Fibroblast of upper back skin (primary cell): Measurements from ENCODE around the gene DENND1A.
"Not testable (repeated sequence)": the region's sequence is repeated elsewhere in the genome, so short reads cannot be mapped to it uniquely, and the experiment has no call there.

Experiments
- DNase-seq: peaks from one replicate; pipeline ENCODE4 v3.0.0-alpha.2; 2013

The DENND1A gene

GRCh38 chr9:123399803-123400378 is 530.0 kb downstream of the DENND1A start:
- no peak for DNase-seq

- DNase-seq: not testable (repeated sequence)
These were observed 531.0 kb downstream of the DENND1A start for GRCh38 chr9:123398938-123399337.

- DNase-seq: no peak
These were observed 532.0 kb downstream of the DENND1A start for GRCh38 chr9:123397975-123398374.

- no peak for DNase-seq
These were observed 534.0 kb downstream of the DENND1A start for GRCh38 chr9:123395689-123396511.

- no peak for DNase-seq
These were observed 534.6 kb downstream of the DENND1A start for GRCh38 chr9:123395276-123395688.

GRCh38 chr9:123394291-123395235 is 535.4 kb downstream of the DENND1A start:
- DNase-seq: no peak

GRCh38 chr9:123392802-123393201 is 537.1 kb downstream of the DENND1A start:
- DNase-seq: no peak

GRCh38 chr9:123391946-123392345 is 538.0 kb downstream of the DENND1A start:
- no peak for DNase-seq

- no peak for DNase-seq
These were observed 538.7 kb downstream of the DENND1A start for GRCh38 chr9:123391233-123391632.

- DNase-seq: no peak
These were observed 539.4 kb downstream of the DENND1A start for GRCh38 chr9:123390337-123391135.

- no peak for DNase-seq
These were observed 540.2 kb downstream of the DENND1A start for GRCh38 chr9:123389698-123390097.

- DNase-seq: no peak
These were observed 540.9 kb downstream of the DENND1A start for GRCh38 chr9:123389070-123389469.

GRCh38 chr9:123387686-123388085 is 542.2 kb downstream of the DENND1A start:
- DNase-seq: no peak

- DNase-seq: no peak
These were observed 546.3 kb downstream of the DENND1A start for GRCh38 chr9:123383512-123384170.

GRCh38 chr9:123382653-123383511 is 547.0 kb downstream of the DENND1A start:
- DNase-seq: no peak

- DNase-seq: no peak
These were observed 548.8 kb downstream of the DENND1A start for GRCh38 chr9:123380852-123381705.

- DNase-seq: no peak
These were observed 550.8 kb downstream of the DENND1A start for GRCh38 chr9:123378956-123379660.

GRCh38 chr9:123378025-123378424 is 551.9 kb downstream of the DENND1A start:
- no peak for DNase-seq
